Suprapubic skin (tissue), 4 donors: ENCODE results near the gene TIAL1. TPM values are rescaled to one million over a fixed set of nuclear protein-coding genes. Genes with fewer than 3 reads are reported as not detected.
"Not testable (repeated sequence)": the region's sequence is repeated elsewhere in the genome, so short reads cannot be mapped to it uniquely, and the experiment has no call there.

Source experiments
- DNase-seq, 2 donors: peaks; one replicate each; pipeline ENCODE4 v3.0.0-alpha.2; 2019; ENCODE audit warnings: low spot score in 2 of 2
- H3K27ac ChIP-seq: fragments of 200-600 bp; sonication (generic); one replicate; pipeline ENCODE4 v1.5.1; 2019
- H3K27me3 ChIP-seq: fragments of 200-600 bp; sonication (generic); one replicate; pipeline ENCODE4 v1.5.1; 2019
- H3K36me3 ChIP-seq: fragments of 200-600 bp; sonication (generic); one replicate; pipeline ENCODE4 v1.5.1; 2019
- H3K4me1 ChIP-seq: fragments of 200-600 bp; sonication (generic); one replicate; pipeline ENCODE4 v1.5.1; 2019
- H3K4me3 ChIP-seq: fragments of 200-600 bp; sonication (generic); one replicate; pipeline ENCODE4 v1.5.1; 2019; ENCODE audit warnings: mild to moderate bottlenecking
- H3K9me3 ChIP-seq: fragments of 200-600 bp; sonication (generic); one replicate; pipeline ENCODE4 v1.5.1; 2019
- CTCF ChIP-seq, 2 donors: fragments of 200-600 bp in 1 of 2; fragments of 450-650 bp in 1 of 2; sonication (generic) in 1 of 2; IDR thresholded peaks; one replicate each; pipeline ENCODE4 v1.5.1; 2016 to 2019; ENCODE audit warnings: antibody characterized with exemption in 2 of 2, mild to moderate bottlenecking in 1 of 2, moderate library complexity in 1 of 2
- EP300 ChIP-seq: sonication (generic); formaldehyde crosslinking; IDR thresholded peaks from one replicate; pipeline ENCODE4 v1.6.1; 2017; ENCODE audit warnings: antibody characterized with exemption
- POLR2A ChIP-seq, 2 donors: fragments of 450-650 bp; IDR thresholded peaks; one replicate each; pipeline ENCODE4 v1.6.1; 2017; ENCODE audit warnings: antibody characterized with exemption in 2 of 2, mild to moderate bottlenecking in 2 of 2, moderate library complexity in 2 of 2
- POLR2AphosphoS5 ChIP-seq, 3 donors: sonication (generic); formaldehyde crosslinking; IDR thresholded peaks; one replicate each; pipeline ENCODE4 v1.6.1; 2017; ENCODE audit warnings: antibody characterized with exemption in 3 of 3
- WGBS: methylation state at CpG from one replicate; pipeline ENCODE4 v1.1.5; 2018; 5-methylcytosine and 5-hydroxymethylcytosine counted together
- total RNA-seq, 4 donors: library from RNA; depleted of rRNA; stranded (reverse); fragments of >200 nt; gene quantifications; one replicate each; pipeline ENCODE4 v1.1.0, GENCODE V29; 2016

Gene TIAL1
- total RNA-seq, 4 donors from 2014 or later: 52.8 to 176 (median 62.2) TPM

- Histone ChIP-seq H3K27me3 (no peaks in the 10 kb centered on the region), H3K4me1 (peaks cover 15% of the 10 kb centered on the region), H3K27ac (no peak overlapping the region), H3K9me3 (no peaks in the 10 kb centered on the region), H3K4me3 (no peak overlapping the region), H3K36me3 (no peaks in the 10 kb centered on the region)
- 80% methylated on average over 9 of the region's 9 CpGs for WGBS
- TF ChIP-seq EP300 (no peak), POLR2AphosphoS5 (IDR thresholded peaks at IDR 0.05) (no peak), POLR2A (IDR thresholded peaks at IDR 0.05) (no peak), CTCF (IDR thresholded peaks at IDR 0.05) (no peak)
- no peak for DNase-seq
Measured at GRCh38 chr10:119536508-119537025, 60.2 kb downstream of the TIAL1 start.

DNA sequence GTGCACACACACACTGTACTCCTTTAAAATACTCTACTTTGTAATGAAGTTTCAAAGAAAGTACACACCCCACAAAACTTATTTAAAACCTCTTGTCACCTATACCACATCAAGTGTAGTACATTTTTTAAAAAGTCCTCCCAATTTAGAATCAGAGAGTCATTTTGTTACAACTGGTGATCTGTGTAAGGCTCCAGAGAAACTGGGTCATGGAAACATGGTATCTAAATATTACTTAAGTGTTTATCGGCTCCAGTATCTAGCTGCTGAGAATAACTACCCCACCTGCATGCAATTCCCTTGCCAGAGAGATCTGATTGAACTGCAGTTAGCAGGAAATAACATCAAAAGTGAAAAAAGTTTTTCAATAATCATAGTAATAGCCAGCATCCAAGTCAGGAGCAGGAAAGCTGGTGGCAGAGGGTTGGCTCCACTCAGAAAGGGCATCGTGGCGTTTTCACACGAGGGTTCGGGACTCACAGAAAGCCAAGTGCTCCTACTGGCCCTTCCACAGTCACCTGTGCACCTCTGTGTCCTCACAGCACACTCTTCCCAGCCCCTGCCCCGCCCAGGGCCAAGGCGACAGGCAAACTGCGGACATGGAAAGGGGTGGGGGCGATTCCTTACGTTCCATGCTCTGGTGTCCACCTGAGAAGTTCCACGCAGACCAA, 60.8 kb downstream of the TIAL1 start:
- H3K9me3 ChIP-seq: no peaks in the 10 kb centered on the region
- H3K27ac ChIP-seq: no peak overlapping the region
- H3K4me1 ChIP-seq: peaks cover 9% of the 10 kb centered on the region
- H3K36me3 ChIP-seq: no peaks in the 10 kb centered on the region
- no peak overlapping the region for H3K4me3 ChIP-seq
- WGBS: 76% methylated on average over 11 of the region's 11 CpGs
- no peak for DNase-seq
- H3K27me3 ChIP-seq: no peaks in the 10 kb centered on the region
- TF ChIP-seq POLR2AphosphoS5 (IDR thresholded peaks at IDR 0.05): no peak
- TF ChIP-seq EP300: no peak
- no peak for TF ChIP-seq CTCF (IDR thresholded peaks at IDR 0.05)
- no peak for TF ChIP-seq POLR2A (IDR thresholded peaks at IDR 0.05)

DNA sequence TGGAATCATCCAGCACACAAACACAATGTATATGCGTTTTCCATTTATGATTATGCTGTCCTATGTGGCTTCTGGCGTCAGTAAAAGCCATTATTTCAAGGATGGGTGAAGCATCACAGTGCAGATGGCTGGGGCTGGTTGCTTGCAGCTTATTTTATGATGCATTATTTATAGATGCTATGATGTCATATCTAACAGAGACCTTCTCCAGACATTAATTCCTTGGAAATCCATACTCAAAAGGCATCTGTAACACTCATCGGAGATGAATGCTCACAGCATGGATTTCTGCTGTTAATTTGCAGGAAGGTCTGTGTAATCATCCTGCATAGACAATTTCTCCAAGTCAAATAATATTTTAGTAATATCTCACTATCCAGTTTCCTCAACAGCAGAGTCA, 61.5 kb downstream of the TIAL1 start:
- H3K4me1 ChIP-seq: peaks cover 4% of the 10 kb centered on the region
- 78% methylated on average over 3 of the region's 3 CpGs for WGBS
- H3K27me3 ChIP-seq: no peaks in the 10 kb centered on the region
- H3K4me3 ChIP-seq: no peak overlapping the region
- no peaks in the 10 kb centered on the region for H3K9me3 ChIP-seq
- TF ChIP-seq POLR2A (IDR thresholded peaks at IDR 0.05): no peak
- TF ChIP-seq EP300: no peak
- no peak for TF ChIP-seq CTCF (IDR thresholded peaks at IDR 0.05)
- no peak for DNase-seq
- no peaks in the 10 kb centered on the region for H3K36me3 ChIP-seq
- H3K27ac ChIP-seq: no peak overlapping the region

DNA sequence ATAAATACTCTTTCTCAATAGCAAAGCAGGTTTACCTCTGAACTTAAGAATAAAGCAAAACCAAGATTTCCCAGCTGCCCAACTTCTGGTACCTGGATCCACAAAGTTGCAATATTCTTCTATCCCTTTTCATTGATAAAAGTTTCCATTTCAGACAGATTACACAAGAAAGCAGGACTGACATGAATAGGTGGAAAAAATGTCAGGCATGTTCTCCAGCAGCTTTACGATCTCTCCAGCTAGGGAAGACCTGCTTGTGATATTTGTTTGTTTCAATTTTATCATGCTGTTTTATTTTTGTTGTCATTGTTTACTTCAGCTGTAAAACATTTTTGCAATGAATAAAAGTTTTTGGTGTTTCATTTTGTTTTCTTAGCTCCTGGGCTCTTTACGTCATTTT, 63.3 kb downstream of the TIAL1 start:
- WGBS: 96% methylated on average over 2 of the region's 2 CpGs
- DNase-seq: no peak
- no peak overlapping the region for H3K27ac ChIP-seq
- no peaks in the 10 kb centered on the region for H3K9me3 ChIP-seq
- H3K27me3 ChIP-seq: no peaks in the 10 kb centered on the region
- no peak for TF ChIP-seq POLR2A (IDR thresholded peaks at IDR 0.05)
- TF ChIP-seq EP300: no peak
- no peak for TF ChIP-seq CTCF (IDR thresholded peaks at IDR 0.05)
- TF ChIP-seq POLR2AphosphoS5 (IDR thresholded peaks at IDR 0.05): no peak
- H3K4me3 ChIP-seq: no peak overlapping the region
- peaks cover 3% of the 10 kb centered on the region for H3K4me1 ChIP-seq
- H3K36me3 ChIP-seq: no peaks in the 10 kb centered on the region

DNA sequence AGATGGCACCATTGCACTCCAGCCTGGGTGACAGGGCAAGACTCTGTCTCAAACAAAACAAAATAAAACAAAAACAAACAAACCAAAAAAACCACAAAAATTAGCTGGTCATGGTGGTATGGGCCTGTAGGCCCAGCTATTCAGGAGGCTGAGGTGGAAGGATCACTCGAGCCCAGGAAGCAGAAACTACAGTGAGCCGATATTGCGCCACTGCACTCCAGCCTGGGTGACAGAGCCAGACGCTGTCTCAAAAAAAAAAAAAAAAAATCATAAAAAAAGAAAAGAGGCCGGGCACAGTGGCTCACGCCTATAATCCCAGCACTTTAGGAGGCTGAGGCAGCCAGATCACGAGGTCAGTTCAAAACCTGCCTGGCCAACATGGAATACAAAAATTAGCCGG, 64.0 kb downstream of the TIAL1 start:
- H3K9me3 ChIP-seq, H3K4me1 ChIP-seq, H3K27ac ChIP-seq, H3K4me3 ChIP-seq, DNase-seq, H3K36me3 ChIP-seq, H3K27me3 ChIP-seq: not testable (repeated sequence)
- 80% methylated on average over 8 of the region's 8 CpGs for WGBS

GRCh38 chr10:119532251-119532650, 64.5 kb downstream of the TIAL1 start:
- H3K27me3 ChIP-seq, H3K4me1 ChIP-seq, H3K36me3 ChIP-seq, H3K9me3 ChIP-seq, H3K4me3 ChIP-seq, H3K27ac ChIP-seq, DNase-seq: not testable (repeated sequence)
- WGBS: 96% methylated on average over 8 of the region's 8 CpGs
